Parathyroid adenoma (tissue), 2 donors: ENCODE results near the gene CNKSR2.

Experiments used
- H2AFZ ChIP-seq: fragments of 300-600 bp; sonication (generic); one replicate; pipeline ENCODE4 v1.7.0; 2017; ENCODE audit warnings: antibody characterized with exemption, mild to moderate bottlenecking
- H3K27ac ChIP-seq: fragments of 300-600 bp; sonication (generic); one replicate; pipeline ENCODE4 v1.7.0; 2017
- H3K27me3 ChIP-seq: fragments of 300-600 bp; sonication (generic); one replicate; pipeline ENCODE4 v1.7.0; 2017; ENCODE audit warnings: low read length; ENCODE audit not compliant: control insufficient read depth, insufficient read depth
- H3K36me3 ChIP-seq: fragments of 300-600 bp; sonication (generic); one replicate; pipeline ENCODE4 v1.7.0; 2017; ENCODE audit warnings: low read length; ENCODE audit not compliant: control insufficient read depth, insufficient read depth
- H3K4me1 ChIP-seq: fragments of 300-600 bp; sonication (generic); one replicate; pipeline ENCODE4 v1.7.0; 2017; ENCODE audit warnings: control low read depth
- H3K4me2 ChIP-seq: fragments of 300-600 bp; sonication (generic); one replicate; pipeline ENCODE4 v1.7.0; 2017; ENCODE audit warnings: low read length
- H3K4me3 ChIP-seq: fragments of 300-600 bp; sonication (generic); one replicate; pipeline ENCODE4 v1.7.0; 2017; ENCODE audit warnings: low read depth, low read length
- H3K79me2 ChIP-seq: fragments of 300-600 bp; sonication (generic); one replicate; pipeline ENCODE4 v1.7.0; 2017; ENCODE audit warnings: control low read depth
- H3K9ac ChIP-seq: fragments of 300-600 bp; sonication (generic); one replicate; pipeline ENCODE4 v1.7.0; 2017; ENCODE audit warnings: mild to moderate bottlenecking
- H3K9me3 ChIP-seq: fragments of 300-600 bp; sonication (generic); one replicate; pipeline ENCODE4 v1.7.0; 2017; ENCODE audit warnings: low read length; ENCODE audit not compliant: control insufficient read depth
- TF ChIP-seq, protein P1 (sequence below): fragments of 300-600 bp; sonication (generic); IDR thresholded peaks from one replicate; pipeline ENCODE4 v1.7.0; 2017; ENCODE audit warnings: antibody characterized with exemption, mild to moderate bottlenecking
- donor health status: primary hyperparathyroidism.

The CNKSR2 gene

DNA sequence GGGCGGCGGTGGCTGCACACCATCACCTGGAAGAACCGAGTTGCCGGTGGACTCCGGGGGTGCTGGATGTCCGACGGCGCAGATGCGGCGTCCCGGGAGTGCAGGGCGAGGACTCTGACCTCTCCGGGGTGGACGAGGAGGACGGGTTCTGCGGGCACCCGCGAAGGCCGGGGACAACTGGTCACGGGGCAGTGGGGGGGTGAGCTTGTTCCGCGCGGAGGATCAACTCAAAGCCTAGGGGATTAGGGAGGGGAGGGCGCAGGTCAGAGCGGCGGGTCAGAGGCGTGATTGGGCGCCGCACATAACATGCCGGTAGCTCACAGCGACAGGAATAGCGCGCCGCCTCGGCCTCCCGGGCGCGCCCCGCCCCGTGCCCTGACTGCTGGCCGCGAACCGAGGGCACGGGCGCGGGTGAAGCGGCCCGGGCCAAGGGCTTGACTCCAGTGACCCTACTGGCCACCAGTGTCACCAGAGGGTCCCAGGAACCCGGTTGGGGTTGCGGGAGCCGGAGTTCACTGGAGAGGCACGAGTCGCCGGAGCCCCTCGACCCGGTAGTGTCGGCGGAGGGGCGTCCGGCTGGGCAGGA, 284.0 kb downstream of the CNKSR2 start, which contains the start of gene KLHL34:
TSS of gene KLHL34 (minus strand) at position 179 of the 586 bp plus-strand sequence. CDS start 542 bp downstream, outside the sequence.
- H3K9ac ChIP-seq, result no peak within 1 kb of the TSS
- no peaks in the 10 kb centered on the region for H3K9me3 ChIP-seq

DNA sequence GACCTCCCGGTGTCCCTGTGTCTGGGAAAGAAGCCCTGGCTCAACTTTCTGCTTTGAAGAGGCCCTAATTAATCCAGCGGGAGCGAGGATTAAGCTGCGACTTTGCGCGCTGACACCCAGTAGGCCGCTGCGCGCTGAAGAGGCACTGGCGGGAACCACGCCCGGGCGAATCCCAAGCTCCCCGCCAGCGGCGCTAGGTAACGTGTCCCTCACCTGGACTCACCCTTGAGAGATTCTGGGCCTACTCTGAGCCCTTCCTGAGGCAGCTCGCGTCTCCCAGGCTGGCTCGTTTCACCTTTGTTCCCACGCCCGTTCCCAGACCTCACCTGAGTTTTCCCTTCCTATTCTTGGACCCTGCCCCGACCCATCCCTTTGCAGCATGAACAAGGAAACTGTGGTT, 284.5 kb downstream of the CNKSR2 start:
- H3K9me3 ChIP-seq, result no peaks in the 10 kb centered on the region
- no peak overlapping the region for H3K4me2 ChIP-seq
- TF ChIP-seq, protein P1, sequence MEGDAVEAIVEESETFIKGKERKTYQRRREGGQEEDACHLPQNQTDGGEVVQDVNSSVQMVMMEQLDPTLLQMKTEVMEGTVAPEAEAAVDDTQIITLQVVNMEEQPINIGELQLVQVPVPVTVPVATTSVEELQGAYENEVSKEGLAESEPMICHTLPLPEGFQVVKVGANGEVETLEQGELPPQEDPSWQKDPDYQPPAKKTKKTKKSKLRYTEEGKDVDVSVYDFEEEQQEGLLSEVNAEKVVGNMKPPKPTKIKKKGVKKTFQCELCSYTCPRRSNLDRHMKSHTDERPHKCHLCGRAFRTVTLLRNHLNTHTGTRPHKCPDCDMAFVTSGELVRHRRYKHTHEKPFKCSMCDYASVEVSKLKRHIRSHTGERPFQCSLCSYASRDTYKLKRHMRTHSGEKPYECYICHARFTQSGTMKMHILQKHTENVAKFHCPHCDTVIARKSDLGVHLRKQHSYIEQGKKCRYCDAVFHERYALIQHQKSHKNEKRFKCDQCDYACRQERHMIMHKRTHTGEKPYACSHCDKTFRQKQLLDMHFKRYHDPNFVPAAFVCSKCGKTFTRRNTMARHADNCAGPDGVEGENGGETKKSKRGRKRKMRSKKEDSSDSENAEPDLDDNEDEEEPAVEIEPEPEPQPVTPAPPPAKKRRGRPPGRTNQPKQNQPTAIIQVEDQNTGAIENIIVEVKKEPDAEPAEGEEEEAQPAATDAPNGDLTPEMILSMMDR, result no peak
- H3K4me3 ChIP-seq, result no peak overlapping the region
- no peak overlapping the region for H3K27ac ChIP-seq
- no peaks in the 10 kb centered on the region for H3K79me2 ChIP-seq
- no peaks in the 10 kb centered on the region for H3K4me1 ChIP-seq
- H3K9ac ChIP-seq, result no peak overlapping the region
- no peak overlapping the region for H2AFZ ChIP-seq
- no peaks in the 10 kb centered on the region for H3K27me3 ChIP-seq
- no peaks in the 10 kb centered on the region for H3K36me3 ChIP-seq

More for the DNA sequence above, 284.0 kb downstream of the CNKSR2 start, which contains the start of gene KLHL34:
- Histone ChIP-seq H3K4me1 (no peaks in the 10 kb centered on the region), H3K36me3 (no peaks in the 10 kb centered on the region), H3K79me2 (no peaks in the 10 kb centered on the region), H2AFZ (no peak within 1 kb of the TSS), H3K27me3 (no peaks in the 10 kb centered on the region), H3K27ac (no peak within 1 kb of the TSS), H3K4me3 (no peak within 1 kb of the TSS), H3K4me2 (no peak within 1 kb of the TSS)
- TF ChIP-seq, protein P1, result no peak

DNA sequence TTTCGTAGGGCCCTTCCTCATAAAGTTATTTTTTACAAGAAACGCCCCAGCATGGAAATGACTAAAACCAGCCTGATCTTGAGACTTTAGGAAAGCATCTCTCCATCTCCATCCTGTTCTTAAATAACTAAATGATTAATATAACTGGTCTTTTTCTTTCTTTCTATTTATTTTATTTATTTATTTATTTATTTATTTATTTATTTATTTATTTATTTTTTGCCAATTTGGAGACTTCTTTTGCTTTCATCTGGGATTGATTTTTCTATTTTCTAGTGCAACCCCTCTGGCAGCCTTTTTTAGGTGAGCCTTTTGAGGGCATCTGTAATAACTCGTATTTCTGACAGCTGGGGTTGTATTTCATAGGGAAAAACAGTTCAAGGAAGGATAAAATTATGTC, 285.1 kb downstream of the CNKSR2 start:
- no peak overlapping the region for H3K4me2 ChIP-seq
- H2AFZ ChIP-seq, result no peak overlapping the region
- TF ChIP-seq, protein P1, result no peak
- no peaks in the 10 kb centered on the region for H3K79me2 ChIP-seq
- H3K27me3 ChIP-seq, result no peaks in the 10 kb centered on the region
- no peak overlapping the region for H3K27ac ChIP-seq
- no peak overlapping the region for H3K4me3 ChIP-seq
- no peak overlapping the region for H3K9ac ChIP-seq
- no peaks in the 10 kb centered on the region for H3K9me3 ChIP-seq
- H3K36me3 ChIP-seq, result no peaks in the 10 kb centered on the region
- no peaks in the 10 kb centered on the region for H3K4me1 ChIP-seq

DNA sequence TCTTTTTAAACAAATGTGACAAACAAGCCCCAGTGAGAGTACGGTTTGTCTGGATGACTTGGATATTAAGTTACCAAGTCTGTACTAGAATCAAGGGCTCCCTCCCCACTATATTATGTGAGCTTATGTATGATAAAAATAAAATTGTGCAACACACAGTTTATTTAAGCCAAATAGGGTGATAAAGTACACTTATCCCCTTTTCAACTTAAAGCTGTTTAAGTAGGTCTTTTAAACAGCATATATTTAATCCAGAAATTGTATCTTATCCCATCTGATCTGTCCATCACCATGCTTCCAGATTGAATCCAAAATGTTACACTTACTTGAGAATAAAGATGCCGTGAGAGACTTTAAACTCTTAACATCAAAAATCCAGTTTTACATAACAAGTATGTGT, 285.9 kb downstream of the CNKSR2 start:
- Histone ChIP-seq H2AFZ (no peak overlapping the region), H3K27ac (no peak overlapping the region), H3K36me3 (no peaks in the 10 kb centered on the region), H3K9me3 (no peaks in the 10 kb centered on the region), H3K27me3 (no peaks in the 10 kb centered on the region), H3K79me2 (no peaks in the 10 kb centered on the region), H3K4me2 (no peak overlapping the region), H3K4me3 (no peak overlapping the region), H3K9ac (no peak overlapping the region), H3K4me1 (no peaks in the 10 kb centered on the region)
- TF ChIP-seq, protein P1, result no peak

DNA sequence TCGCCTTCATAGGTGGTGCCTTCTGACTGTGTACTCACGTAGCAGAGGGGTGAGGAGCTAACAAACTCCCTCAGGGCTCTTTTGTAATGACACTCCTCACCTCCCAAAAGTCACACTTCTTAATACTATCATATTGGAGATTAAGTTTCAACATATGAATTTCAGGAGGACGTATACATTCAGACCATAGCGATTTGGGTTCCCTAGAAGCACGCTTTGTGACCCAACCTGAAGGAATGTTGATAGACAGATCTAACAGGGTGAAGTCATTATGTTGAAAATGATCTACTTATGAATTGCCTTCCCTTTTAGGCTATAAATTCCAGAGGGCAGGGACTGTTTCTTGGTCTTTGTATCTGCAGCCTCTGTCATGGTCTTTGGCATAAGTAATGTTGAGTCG, 287.1 kb downstream of the CNKSR2 start:
- H3K4me3 ChIP-seq, result no peak overlapping the region
- H3K27ac ChIP-seq, result no peak overlapping the region
- no peak overlapping the region for H3K9ac ChIP-seq
- H3K79me2 ChIP-seq, result no peaks in the 10 kb centered on the region
- no peak overlapping the region for H2AFZ ChIP-seq
- H3K27me3 ChIP-seq, result no peaks in the 10 kb centered on the region
- no peaks in the 10 kb centered on the region for H3K9me3 ChIP-seq
- H3K36me3 ChIP-seq, result no peaks in the 10 kb centered on the region
- TF ChIP-seq, protein P1, result no peak
- no peak overlapping the region for H3K4me2 ChIP-seq
- H3K4me1 ChIP-seq, result no peaks in the 10 kb centered on the region
